Thoracic aorta (tissue), 2 donors: ENCODE results near the gene AKR1B1. TPM values are rescaled to one million over a fixed set of nuclear protein-coding genes. Genes with fewer than 3 reads are reported as not detected.

Source experiments
- ATAC-seq: fragments of 150-250 bp; one replicate; pipeline ENCODE4 v1.8.0; 2017; ENCODE audit warnings: low read depth; ENCODE audit not compliant: insufficient number of reproducible peaks, low FRiP score
- DNase-seq: peaks from one replicate; pipeline ENCODE4 v3.0.0-alpha.2; 2020; ENCODE audit warnings: low spot score
- H3K27ac ChIP-seq, 2 donors: fragments of 200-600 bp; sonication (generic); 1 replicate in 1 of 2; 2 replicates in 1 of 2; pipeline ENCODE4 v1.5.1; 2016; ENCODE audit warnings: mild to moderate bottlenecking in 2 of 2, moderate library complexity in 2 of 2
- H3K27me3 ChIP-seq: fragments of 200-600 bp; sonication (generic); replicated peaks from 2 replicates; pipeline ENCODE4 v1.6.0; 2016; ENCODE audit warnings: mild to moderate bottlenecking; ENCODE audit not compliant: insufficient read depth
- H3K36me3 ChIP-seq: fragments of 200-600 bp; sonication (generic); one replicate; pipeline ENCODE4 v1.5.1; 2016
- H3K4me1 ChIP-seq, 2 donors: fragments of 200-600 bp; sonication (generic); 1 replicate in 1 of 2; 2 replicates in 1 of 2; pipeline versions ENCODE4 v1.5.1 to v1.6.0; 2016; ENCODE audit warnings: low read depth in 2 of 2, mild to moderate bottlenecking in 1 of 2; ENCODE audit not compliant: control insufficient read depth in 1 of 2
- H3K4me3 ChIP-seq: fragments of 200-600 bp; sonication (generic); 2 replicates; pipeline ENCODE4 v1.5.1; 2016; ENCODE audit warnings: mild to moderate bottlenecking
- H3K9me3 ChIP-seq: fragments of 200-600 bp; sonication (generic); 2 replicates; pipeline ENCODE4 v1.5.1; 2016
- CTCF ChIP-seq: fragments of 200-600 bp; sonication (generic); IDR thresholded peaks from one replicate; pipeline ENCODE4 v1.5.1; 2019; ENCODE audit warnings: antibody characterized with exemption
- total RNA-seq, 2 donors: library from RNA; depleted of rRNA; stranded (reverse); fragments of >200 nt; gene quantifications; one replicate each; pipeline versions ENCODE4 v1.1.0 to v1.2.3, GENCODE V29; 2016

AKR1B1 gene
- total RNA-seq, 2 donors from 2014 or later: 97.4 to 116 TPM

GRCh38 chr7:134431815-134432214 is 27.1 kb downstream of the AKR1B1 start:
- peak overlapping the region in 1 of 2 donors; percentile 83 for H3K27ac ChIP-seq
- no peak for TF ChIP-seq CTCF
- DNase-seq (no peak), ATAC-seq (no peak)
- no peaks in the 10 kb centered on the region for H3K9me3 ChIP-seq
- H3K27me3 ChIP-seq: no peaks in the 10 kb centered on the region
- H3K4me3 ChIP-seq: peak overlapping the region; percentile 75
- H3K4me1 ChIP-seq: peaks cover 0 to 8% of the 10 kb centered on the region in 2 donors
- H3K36me3 ChIP-seq: no peaks in the 10 kb centered on the region

- TF ChIP-seq CTCF: no peak
Measured at GRCh38 chr7:134429481-134429880, 29.4 kb downstream of the AKR1B1 start.

GRCh38 chr7:134428942-134429341 is 30.0 kb downstream of the AKR1B1 start:
- no peak for DNase-seq
- Histone ChIP-seq H3K4me3 (no peak overlapping the region), H3K27ac (no peak overlapping the region), H3K4me1 (peaks cover 0 to 8% of the 10 kb centered on the region in 2 donors), H3K9me3 (no peaks in the 10 kb centered on the region), H3K36me3 (no peaks in the 10 kb centered on the region), H3K27me3 (no peaks in the 10 kb centered on the region)
- no peak for ATAC-seq
- no peak for TF ChIP-seq CTCF

More at GRCh38 chr7:134429481-134429880, 29.4 kb downstream of the AKR1B1 start:
- Histone ChIP-seq H3K27me3 (no peaks in the 10 kb centered on the region), H3K36me3 (no peaks in the 10 kb centered on the region), H3K4me3 (no peak overlapping the region), H3K4me1 (peaks cover 0 to 8% of the 10 kb centered on the region in 2 donors), H3K9me3 (no peaks in the 10 kb centered on the region), H3K27ac (no peak overlapping the region)
- no peak for DNase-seq
- no peak for ATAC-seq

GRCh38 chr7:134427896-134428295 is 31.0 kb downstream of the AKR1B1 start:
- TF ChIP-seq CTCF: no peak
- Histone ChIP-seq H3K36me3 (no peaks in the 10 kb centered on the region), H3K9me3 (no peaks in the 10 kb centered on the region), H3K4me1 (peaks cover 0 to 8% of the 10 kb centered on the region in 2 donors), H3K4me3 (no peak overlapping the region), H3K27me3 (no peaks in the 10 kb centered on the region), H3K27ac (no peak overlapping the region)
- DNase-seq (no peak), ATAC-seq (no peak)

DNA sequence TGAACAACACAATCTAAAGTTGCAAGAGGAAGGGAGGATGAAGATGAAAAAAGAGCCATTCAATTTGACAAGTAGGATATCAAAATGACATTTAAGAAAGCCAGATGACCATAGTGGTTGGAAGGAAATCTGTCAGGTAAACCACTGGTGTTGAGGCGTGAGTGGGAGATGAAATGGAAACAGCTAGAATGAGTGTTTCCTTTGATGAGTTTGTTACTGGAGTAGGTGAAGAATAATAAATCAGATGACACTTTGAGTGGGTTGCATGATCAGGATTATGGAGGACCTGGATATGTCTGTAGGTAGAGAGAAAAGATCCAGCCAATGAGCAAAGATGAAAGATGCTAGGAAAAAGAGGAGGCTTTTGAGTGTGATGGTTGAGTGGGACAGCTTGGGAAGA is 33.1 kb downstream of the AKR1B1 start:
- no peaks in the 10 kb centered on the region for H3K36me3 ChIP-seq
- H3K9me3 ChIP-seq: no peaks in the 10 kb centered on the region
- H3K27ac ChIP-seq: no peak overlapping the region
- no peaks in the 10 kb centered on the region for H3K27me3 ChIP-seq
- TF ChIP-seq CTCF: no peak
- ATAC-seq: no peak
- H3K4me3 ChIP-seq: no peak overlapping the region
- no peak for DNase-seq
- no peaks in the 10 kb centered on the region for H3K4me1 ChIP-seq
